Measurements from ENCODE around the gene NKAIN4.
A peak's percentile ranks its signal among the peaks of the same experiment; 100 is the strongest.

Gene NKAIN4

DNA sequence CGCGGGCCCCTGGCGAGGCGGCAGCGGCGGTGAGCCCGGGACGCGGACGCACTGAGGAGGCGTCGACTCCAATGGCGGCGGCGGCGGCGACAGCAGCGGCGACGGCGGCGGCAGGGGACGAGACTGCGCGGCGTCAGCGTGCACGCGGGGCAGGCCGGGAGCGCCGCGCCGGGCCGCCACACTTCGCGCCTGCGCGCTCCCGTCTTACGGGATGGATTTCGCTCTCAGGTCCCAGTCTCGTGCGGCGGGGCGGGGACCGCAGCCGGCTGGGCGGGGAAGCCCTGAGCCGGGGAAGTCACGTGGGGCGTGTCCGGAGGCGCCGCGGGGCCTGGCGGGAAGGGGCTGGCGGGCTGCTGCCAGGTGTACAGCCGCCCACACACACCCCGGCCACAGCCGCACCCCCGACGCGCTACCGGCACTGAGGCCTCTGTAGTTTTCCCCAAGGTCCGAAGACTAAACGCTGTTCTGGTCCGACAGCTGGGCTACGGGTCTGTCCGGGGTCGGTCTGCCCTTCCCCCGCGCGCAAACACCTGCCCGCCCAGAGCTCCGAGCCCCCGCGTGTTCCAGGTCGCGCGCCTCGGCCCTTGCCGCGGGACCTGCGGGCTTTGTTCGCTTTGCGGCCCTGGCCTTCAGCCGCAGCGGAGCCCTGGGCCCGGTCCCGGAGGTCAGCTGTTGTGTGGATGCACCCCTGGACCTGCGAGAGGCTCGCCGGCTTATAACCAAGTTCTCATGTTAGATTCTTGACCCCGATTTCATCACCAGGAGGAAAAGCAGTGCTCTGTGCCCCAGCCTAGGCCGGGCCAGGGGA, 38.0 kb downstream of the NKAIN4 start, which contains the start of gene YTHDF1:
TSS of gene YTHDF1 (minus strand) at position 91 of the 808 bp plus-strand sequence. CDS start 239 bp downstream, outside the sequence.
- no peak for TF ChIP-seq CTCF (conservative IDR thresholded peaks at IDR 0.05; ENCODE audit: control insufficient read depth, insufficient read depth, low read depth, low read length)
- DNase-seq (ENCODE audit: low read depth): peak; percentile 86
- H3K4me3 ChIP-seq (ENCODE audit: control insufficient read depth, low read depth, low read length): peak within 1 kb of the TSS; percentile 77

DNA sequence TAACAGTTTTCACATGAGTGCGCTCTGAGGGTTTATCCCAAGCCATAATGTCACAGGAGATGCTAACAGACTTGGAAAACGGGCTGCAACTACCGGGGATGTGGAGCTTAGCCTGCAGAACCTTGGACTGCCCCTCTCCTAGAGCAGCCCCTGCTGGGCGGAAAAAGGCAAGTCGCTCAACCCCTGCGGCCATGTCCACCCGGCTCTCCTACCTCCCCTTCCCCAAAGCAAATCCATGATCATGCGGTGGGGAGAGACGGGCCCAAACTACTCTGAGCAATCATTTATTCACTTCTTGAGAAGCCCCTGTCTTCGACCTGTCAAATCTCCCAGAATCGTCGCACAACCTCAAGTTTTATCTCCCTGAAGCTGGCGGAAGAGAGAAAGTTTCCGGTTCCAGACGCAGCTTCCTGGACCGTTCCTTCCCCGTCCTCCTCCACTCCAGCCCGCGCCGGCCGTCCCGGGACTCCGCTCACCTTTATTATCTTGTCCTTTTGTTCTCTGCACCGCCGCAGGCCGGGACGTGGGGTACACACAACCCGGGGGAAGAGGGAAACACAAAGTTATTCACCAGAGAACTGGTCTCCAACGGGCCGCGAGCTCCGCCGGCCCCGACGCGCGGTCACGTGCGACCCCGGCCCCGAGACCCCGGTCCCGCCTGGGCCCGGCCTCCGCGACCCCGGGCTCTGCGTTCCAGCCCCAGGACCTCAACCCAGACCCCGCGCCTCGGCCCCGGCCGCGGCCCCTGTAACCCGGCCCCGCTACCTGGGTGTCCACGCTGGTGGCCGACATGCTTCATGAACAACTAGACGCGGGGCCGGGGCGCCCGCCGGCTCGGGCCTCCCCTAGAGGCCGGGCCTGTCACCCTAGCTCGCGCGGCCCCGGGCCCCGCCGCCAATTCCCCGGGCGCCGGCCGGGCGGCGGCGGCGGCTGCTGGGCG, 38.9 kb downstream of the NKAIN4 start:
- peak overlapping the region; percentile 77 for H3K4me3 ChIP-seq (ENCODE audit: control insufficient read depth, low read depth, low read length)
- TF ChIP-seq CTCF (conservative IDR thresholded peaks at IDR 0.05; ENCODE audit: control insufficient read depth, insufficient read depth, low read depth, low read length): peak; percentile 72
- peak; percentile 67 for DNase-seq (ENCODE audit: low read depth)

DNA sequence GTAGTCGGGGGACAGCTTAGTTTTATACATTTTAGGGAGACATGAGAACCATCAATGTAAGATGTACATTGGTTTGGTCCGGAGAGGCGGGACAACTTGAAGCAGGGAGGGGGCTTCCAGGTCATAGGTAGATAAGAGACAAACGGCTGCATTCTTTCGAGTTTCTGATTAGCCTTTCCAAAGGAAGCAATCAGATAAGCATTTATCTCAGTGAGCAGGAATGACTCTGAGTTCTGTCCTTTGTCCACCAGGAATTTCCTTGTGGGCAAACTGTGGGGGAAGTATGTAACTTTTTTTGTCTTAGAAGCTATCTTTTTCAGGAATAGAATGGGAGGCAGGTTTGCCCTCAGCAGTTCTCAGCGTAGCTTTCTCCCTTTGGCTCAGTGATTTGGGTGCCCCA, 39.7 kb downstream of the NKAIN4 start:
- H3K4me3 ChIP-seq (ENCODE audit: control insufficient read depth, low read depth, low read length): peak overlapping the region; percentile 77
- TF ChIP-seq CTCF (conservative IDR thresholded peaks at IDR 0.05; ENCODE audit: control insufficient read depth, insufficient read depth, low read depth, low read length): no peak
- no peak for DNase-seq (ENCODE audit: low read depth)

DNA sequence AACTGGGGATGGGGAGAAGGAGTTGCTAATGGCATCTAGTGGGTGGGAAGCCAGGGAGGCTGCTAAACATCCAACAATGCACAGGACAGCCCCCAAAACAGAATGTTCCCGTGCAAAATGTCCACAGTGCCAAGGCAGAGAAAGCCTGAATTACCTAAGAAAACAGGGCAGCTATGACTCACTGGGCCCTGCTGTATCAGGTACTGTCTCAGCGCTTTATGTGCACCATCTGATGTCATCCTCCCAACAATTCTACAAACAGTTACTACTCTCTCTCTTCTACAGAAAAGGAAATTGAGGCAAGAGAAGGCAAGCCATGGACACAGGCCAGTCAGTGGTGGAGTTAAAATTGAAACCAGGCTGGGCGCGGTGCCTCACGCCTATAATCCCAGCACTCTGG, 41.5 kb downstream of the NKAIN4 start:
- DNase-seq (ENCODE audit: low read depth): no peak
- no peak for TF ChIP-seq CTCF (conservative IDR thresholded peaks at IDR 0.05; ENCODE audit: control insufficient read depth, insufficient read depth, low read depth, low read length)

GRCh38 chr20:63212393-63212730, 41.9 kb downstream of the NKAIN4 start:
- DNase-seq (ENCODE audit: low read depth): no peak
- no peak for TF ChIP-seq CTCF (conservative IDR thresholded peaks at IDR 0.05; ENCODE audit: control insufficient read depth, insufficient read depth, low read depth, low read length)
- no peak overlapping the region for H3K4me3 ChIP-seq (ENCODE audit: control insufficient read depth, low read depth, low read length)

More for the DNA sequence above, 41.5 kb downstream of the NKAIN4 start:
- no peak overlapping the region for H3K4me3 ChIP-seq (ENCODE audit: control insufficient read depth, low read depth, low read length)

DNA sequence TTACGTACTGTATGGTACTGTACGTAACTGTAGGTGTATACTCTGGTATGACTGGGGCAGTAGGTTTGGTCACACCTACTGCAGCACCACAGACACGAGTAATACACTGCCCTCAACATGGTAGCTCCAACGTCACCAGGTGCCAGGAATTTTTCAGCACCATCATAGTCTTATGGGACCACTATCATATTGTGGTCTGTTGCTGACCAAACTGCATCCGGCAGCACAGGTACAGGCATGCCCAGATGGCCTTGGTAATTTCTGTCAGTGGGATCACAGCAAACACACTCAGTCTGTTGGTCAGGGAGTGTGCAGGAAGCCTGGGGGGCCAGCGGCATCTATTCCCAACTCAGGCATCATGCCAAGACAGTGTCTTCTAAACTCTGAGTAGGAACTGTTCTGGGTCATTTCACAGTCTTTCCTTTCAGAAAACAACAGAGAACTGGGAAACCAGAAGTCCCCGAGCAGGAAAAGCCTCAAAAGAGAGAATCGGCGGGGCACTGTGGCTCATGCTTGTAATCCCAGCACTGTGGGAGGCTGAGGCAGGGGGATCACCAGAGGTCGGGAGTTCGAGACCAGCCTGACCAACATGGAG, 44.2 kb downstream of the NKAIN4 start:
- no peak for TF ChIP-seq CTCF (conservative IDR thresholded peaks at IDR 0.05; ENCODE audit: control insufficient read depth, insufficient read depth, low read depth, low read length)
- no peak overlapping the region for H3K4me3 ChIP-seq (ENCODE audit: control insufficient read depth, low read depth, low read length)
- no peak for DNase-seq (ENCODE audit: low read depth)

Data from fibroblast of mammary gland (primary cell).